Measurements from ENCODE around the gene SPON2.

The SPON2 gene

DNA sequence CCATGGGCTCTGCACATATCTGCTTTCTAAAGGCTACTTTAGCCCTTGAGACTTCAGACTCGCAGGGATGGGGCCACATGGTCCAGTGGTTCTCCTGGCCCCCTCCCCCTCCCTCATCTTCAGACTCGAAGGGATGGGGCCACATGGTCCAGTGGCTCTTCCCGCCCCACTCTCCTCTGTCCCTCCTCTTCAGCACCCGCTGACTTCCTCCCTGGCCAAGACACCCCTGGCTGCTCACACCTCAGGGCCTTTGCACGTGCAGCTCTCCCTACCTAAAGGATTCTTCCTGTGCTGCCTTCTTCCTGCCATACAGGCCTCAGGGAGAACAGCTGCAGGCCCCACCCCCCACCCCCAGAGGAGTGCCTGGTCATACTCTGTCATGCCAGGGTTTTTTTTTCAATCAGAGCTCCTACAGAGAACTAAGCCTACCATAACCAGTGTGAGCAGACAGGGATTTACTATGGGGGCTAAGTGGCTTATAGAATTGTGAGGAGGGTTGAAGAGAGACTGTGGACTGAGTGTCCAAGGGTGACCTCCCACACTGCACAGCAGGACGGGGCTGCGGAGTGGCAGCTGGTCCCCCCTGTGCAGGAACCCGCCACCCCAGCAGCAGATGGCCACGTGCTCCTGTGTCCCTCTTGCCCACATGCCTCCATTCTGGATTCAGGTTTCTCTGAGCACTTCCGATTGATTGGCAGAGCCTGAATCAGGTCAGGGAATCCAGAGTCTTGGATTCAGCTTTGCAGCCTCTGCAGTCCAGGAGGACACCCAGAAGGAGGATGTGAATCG is 6.1 kb upstream of the SPON2 start:
- H3K4me1 ChIP-seq (ENCODE audit: control insufficient read depth in 1 of 2, insufficient read depth in 1 of 2, low read depth in 1 of 2, low read length in 1 of 2): no peaks in the 10 kb centered on the region
- no peak overlapping the region for H3K4me3 ChIP-seq (ENCODE audit: low read depth in 1 of 2, low read length in 1 of 2)
- TF ChIP-seq, protein P1, sequence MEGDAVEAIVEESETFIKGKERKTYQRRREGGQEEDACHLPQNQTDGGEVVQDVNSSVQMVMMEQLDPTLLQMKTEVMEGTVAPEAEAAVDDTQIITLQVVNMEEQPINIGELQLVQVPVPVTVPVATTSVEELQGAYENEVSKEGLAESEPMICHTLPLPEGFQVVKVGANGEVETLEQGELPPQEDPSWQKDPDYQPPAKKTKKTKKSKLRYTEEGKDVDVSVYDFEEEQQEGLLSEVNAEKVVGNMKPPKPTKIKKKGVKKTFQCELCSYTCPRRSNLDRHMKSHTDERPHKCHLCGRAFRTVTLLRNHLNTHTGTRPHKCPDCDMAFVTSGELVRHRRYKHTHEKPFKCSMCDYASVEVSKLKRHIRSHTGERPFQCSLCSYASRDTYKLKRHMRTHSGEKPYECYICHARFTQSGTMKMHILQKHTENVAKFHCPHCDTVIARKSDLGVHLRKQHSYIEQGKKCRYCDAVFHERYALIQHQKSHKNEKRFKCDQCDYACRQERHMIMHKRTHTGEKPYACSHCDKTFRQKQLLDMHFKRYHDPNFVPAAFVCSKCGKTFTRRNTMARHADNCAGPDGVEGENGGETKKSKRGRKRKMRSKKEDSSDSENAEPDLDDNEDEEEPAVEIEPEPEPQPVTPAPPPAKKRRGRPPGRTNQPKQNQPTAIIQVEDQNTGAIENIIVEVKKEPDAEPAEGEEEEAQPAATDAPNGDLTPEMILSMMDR (IDR thresholded peaks at IDR 0.05): no peak
- peaks cover 18% of the 10 kb centered on the region for H3K27me3 ChIP-seq
- no peak overlapping the region for H3K27ac ChIP-seq
- H3K36me3 ChIP-seq: no peaks in the 10 kb centered on the region
- no peaks in the 10 kb centered on the region for H3K9me3 ChIP-seq

DNA sequence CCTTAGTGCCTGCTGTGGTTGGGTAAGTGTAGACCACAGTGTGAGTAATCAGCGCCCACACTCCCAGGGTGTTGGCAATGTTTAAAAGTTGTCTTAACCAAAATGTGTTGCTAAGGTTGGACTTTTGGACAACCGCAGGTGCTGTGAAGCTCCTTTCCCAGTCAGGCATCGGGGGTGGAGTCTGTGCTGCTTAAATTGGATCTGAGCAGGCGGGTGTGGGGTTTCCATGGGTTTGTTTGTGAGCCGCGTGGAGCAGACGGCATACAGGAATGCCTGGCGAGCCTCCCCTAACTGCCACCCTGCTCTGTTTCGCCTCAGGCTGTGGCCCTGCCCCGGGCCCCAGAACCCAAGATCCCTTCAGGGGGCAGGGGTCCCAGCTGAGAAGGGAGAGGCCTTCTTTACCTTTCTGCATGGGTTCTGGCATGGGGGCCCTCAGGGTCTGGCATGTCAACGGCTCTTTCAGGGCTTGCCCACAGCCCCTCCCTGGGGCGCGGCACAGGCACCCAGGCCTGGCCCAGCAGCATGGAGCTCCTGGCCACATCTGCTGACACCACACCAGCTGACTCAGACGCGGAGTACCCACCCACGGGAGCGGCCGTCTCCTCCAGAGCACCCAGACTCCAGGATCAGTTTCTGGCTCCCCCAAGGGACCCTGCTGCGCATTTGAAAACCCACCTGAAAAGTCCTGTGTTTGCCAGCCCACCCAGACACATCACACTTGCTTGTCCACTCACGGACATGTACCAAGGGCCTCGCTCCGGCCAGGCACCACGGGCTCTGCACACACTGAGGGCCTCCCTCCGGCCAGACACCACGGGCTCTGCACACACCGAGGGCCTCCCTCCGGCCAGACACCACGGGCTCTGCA is 5.1 kb upstream of the SPON2 start:
- Histone ChIP-seq H3K27me3 (peaks cover 28% of the 10 kb centered on the region), H3K4me1 (ENCODE audit: control insufficient read depth in 1 of 2, insufficient read depth in 1 of 2, low read depth in 1 of 2, low read length in 1 of 2) (peaks cover 0 to under 1% of the 10 kb centered on the region in 2 experiments), H3K36me3 (no peaks in the 10 kb centered on the region), H3K27ac (no peak overlapping the region), H3K4me3 (ENCODE audit: low read depth in 1 of 2, low read length in 1 of 2) (no peak overlapping the region), H3K9me3 (no peaks in the 10 kb centered on the region)
- TF ChIP-seq, protein P1 (IDR thresholded peaks at IDR 0.05): no peak

- Histone ChIP-seq H3K4me3 (ENCODE audit: low read depth in 1 of 2, low read length in 1 of 2) (no peak overlapping the region), H3K4me1 (ENCODE audit: control insufficient read depth in 1 of 2, insufficient read depth in 1 of 2, low read depth in 1 of 2, low read length in 1 of 2) (peaks cover 0 to 10% of the 10 kb centered on the region in 2 experiments), H3K27ac (no peak overlapping the region), H3K9me3 (no peaks in the 10 kb centered on the region), H3K27me3 (peaks cover 37% of the 10 kb centered on the region), H3K36me3 (no peaks in the 10 kb centered on the region)
- TF ChIP-seq, protein P1 (IDR thresholded peaks at IDR 0.05): no peak
Observed at GRCh38 chr4:1176398-1177273, 4.3 kb upstream of the SPON2 start.

DNA sequence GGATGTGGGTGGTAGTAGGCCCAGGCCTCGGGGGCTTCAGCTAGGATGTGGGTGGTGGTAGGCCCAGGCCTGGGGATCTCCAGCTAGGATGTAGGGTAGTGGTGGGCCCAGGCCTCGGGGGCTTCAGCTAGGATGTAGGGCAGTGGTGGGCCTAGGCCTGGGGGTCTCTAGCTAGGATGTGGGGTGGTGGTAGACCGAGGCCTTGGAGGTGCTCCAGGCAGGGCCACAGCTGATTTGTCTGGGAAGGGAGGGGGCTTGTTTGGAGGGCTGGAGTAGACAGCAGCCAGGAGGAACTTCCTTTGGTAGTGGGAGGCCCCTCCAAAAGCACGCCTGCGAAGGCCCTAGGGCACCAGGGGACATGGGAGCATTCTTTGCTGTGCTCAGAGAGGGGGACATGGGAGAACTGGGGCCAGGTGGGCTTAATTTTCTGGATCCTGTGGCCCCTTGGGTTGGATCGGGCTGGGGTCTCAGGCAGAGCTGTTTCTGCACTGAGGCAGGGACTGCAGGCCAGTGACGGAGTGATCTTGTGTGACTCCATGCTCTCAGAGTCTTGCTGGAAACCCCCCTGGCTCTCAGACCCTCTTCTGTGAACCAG is 3.3 kb upstream of the SPON2 start:
- no peak overlapping the region for H3K4me3 ChIP-seq (ENCODE audit: low read depth in 1 of 2, low read length in 1 of 2)
- H3K27ac ChIP-seq: no peak overlapping the region
- peaks cover 0 to 19% of the 10 kb centered on the region in 2 experiments for H3K4me1 ChIP-seq (ENCODE audit: control insufficient read depth in 1 of 2, insufficient read depth in 1 of 2, low read depth in 1 of 2, low read length in 1 of 2)
- H3K36me3 ChIP-seq: no peaks in the 10 kb centered on the region
- peaks cover 46% of the 10 kb centered on the region for H3K27me3 ChIP-seq
- TF ChIP-seq, protein P1 (IDR thresholded peaks at IDR 0.05): no peak
- H3K9me3 ChIP-seq: no peaks in the 10 kb centered on the region
